HG02970 (cell line): ENCODE measurements around the gene VWC2L.

Source experiments
- ATAC-seq: cut with Tn5 transposase; IDR thresholded peaks from one replicate; pipeline ENCODE4 v1.9.1; 2021; ENCODE audit warnings: mild to moderate bottlenecking, moderate library complexity, moderate number of reproducible peaks; ENCODE audit not compliant: unreplicated experiment, low FRiP score

VWC2L gene

DNA sequence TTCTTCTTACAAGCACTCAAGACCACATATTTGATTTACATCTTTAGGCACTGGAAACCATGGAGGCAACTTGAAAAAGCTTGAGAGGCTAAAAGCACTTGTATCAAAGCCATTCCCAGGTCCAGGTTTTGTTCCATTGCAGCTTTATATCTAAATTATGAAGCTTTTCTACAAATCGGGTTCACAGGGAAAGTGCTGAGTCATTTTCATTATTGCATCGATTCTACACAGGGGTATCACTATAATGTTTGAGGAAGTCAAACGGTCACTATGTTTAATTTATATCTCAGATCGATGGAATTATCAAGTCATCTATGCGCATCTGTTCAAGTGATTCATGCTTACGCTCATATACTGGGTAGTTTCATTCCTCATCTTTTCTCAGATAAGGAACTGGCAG lies 118.7 kb downstream of the VWC2L start:
- no peak for ATAC-seq

DNA sequence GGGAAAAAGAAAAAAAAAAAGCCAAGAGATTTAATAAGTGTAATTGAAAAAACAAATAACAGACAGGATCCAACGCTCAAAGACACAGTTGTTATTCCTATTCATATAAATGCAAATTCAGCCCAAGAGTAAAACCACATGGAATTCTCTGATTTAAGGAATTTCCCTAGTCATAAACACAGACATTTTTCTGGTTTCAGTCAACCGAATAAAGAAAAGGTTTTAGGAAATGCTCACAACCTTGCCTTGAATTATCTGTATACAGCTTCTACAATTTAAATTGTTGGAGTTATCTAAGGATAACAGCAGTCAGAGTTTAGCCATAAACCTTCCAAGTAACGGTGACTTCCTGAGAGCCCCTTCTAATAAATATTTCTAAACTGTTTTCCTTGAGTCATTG lies 122.7 kb downstream of the VWC2L start:
- ATAC-seq: no peak

GRCh38 chr2:214536625-214537024 lies 125.8 kb downstream of the VWC2L start:
- no peak for ATAC-seq

DNA sequence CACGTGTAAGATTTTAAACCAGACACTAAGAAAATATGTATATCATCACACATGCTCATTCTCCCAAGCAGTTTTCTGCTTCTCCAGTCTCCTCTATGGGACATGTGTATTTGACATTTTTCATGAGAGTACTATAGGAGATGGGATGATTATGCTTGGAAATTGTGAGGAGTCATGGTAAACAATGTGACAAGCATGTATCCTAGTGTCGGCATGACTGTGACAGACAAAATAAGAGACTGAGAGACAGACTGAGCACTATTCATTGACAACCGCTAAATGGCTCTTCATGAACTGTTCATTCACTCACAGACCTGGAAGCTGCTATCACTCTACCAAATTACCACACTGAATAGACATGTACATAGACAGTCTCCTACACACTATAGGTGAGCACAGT lies 127.1 kb downstream of the VWC2L start:
- ATAC-seq: no peak

DNA sequence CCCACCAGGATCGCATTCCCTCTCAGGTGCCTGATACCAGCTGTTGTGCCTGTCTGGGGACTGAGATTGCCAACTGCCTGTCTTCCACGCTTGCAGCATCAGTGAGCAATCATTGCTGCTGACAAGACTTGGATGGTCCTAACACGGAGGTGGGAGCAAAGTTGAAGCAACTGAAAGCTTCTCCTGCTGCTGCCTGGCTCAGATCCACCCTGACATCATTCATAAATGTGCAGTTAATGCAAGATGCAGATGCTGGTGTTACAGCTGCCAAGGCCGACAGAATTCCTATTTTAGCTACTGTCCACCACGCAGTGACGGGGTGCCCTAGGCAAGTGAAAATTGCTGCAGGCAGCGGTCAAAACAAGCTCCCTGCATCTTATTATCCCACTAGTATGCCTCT lies 131.4 kb downstream of the VWC2L start:
- ATAC-seq: no peak

DNA sequence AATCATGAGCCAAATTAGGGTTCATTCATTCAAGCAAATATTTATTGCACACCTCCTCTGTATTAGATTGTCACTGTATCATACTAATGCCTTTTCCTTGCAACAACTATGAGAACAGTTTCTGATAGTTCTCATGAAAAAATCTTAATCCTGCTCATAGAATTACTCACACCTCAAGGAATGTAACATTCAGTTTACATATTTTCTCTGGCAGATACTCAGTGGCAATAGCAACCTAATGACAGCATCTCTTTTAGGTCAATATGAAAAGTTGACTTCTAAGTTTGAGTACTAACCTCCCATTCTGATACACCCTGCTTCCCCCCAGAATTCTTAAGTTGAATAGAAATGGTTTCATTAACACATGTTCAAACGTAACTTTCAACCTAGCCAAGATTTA lies 132.0 kb downstream of the VWC2L start:
- ATAC-seq: no peak

- no peak for ATAC-seq
Observed at GRCh38 chr2:214543386-214543955, 132.6 kb downstream of the VWC2L start.

- no peak for ATAC-seq
Observed at GRCh38 chr2:214545898-214546542, 135.2 kb downstream of the VWC2L start.

DNA sequence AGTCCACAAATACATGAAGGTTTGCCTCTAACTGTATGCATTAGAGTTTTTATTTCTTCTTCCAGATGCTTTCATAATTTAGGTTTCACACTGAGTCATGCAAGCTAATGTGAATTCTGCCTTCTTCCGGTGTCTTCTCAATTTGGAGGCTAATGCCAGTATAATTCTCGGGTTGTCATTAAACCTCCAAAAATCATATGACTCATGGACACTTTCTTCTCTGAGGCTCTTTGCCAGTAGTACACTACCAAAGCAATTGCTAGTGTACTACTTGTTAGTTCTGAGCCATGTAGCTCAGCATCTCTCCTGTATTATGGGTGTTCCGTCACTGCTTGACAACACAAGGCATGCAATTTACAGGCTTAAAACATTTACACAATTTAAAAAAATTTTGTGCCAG lies 137.1 kb downstream of the VWC2L start:
- no peak for ATAC-seq

DNA sequence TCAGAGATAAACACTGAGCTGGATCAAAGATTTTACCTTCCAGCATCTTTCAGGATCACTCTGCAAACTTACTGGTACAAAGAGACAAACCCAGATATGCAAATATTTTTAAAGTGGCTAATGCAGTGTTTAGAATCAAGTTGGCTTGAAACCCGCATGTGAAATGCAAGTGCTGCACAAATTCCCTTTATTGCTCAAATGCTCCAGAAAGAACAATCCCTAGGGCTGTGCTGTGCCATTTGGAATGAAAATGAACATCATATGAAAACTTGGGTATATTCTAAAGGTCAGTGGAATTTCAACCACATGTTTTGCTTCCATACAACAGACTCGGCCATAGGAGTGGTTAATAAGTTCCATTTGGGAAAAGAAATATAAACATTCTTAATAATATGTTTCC lies 139.1 kb downstream of the VWC2L start:
- ATAC-seq: no peak

DNA sequence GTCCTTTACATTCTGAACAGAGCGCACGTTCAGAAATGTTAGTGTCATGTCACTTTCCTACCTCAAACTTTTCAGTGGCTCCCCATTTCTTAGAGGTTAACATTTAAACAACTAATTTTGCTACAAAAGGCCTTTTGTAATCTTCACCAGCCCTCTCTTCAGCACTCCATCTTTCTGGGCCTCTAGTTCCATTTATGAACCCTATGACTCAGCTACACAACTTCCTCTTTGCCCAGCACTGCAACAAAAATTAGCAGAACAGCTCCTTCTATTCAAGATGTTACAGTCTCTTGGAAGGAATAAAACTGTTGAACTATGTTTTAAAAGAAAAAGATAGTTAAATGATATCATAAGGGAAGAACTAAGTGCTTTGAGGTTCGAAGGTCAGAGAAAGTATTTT lies 139.9 kb downstream of the VWC2L start:
- no peak for ATAC-seq

GRCh38 chr2:214557884-214558283 lies 147.0 kb downstream of the VWC2L start:
- ATAC-seq: no peak

GRCh38 chr2:214558341-214558740 lies 147.5 kb downstream of the VWC2L start:
- ATAC-seq: no peak

GRCh38 chr2:214560176-214560575 lies 149.3 kb downstream of the VWC2L start:
- ATAC-seq: no peak

DNA sequence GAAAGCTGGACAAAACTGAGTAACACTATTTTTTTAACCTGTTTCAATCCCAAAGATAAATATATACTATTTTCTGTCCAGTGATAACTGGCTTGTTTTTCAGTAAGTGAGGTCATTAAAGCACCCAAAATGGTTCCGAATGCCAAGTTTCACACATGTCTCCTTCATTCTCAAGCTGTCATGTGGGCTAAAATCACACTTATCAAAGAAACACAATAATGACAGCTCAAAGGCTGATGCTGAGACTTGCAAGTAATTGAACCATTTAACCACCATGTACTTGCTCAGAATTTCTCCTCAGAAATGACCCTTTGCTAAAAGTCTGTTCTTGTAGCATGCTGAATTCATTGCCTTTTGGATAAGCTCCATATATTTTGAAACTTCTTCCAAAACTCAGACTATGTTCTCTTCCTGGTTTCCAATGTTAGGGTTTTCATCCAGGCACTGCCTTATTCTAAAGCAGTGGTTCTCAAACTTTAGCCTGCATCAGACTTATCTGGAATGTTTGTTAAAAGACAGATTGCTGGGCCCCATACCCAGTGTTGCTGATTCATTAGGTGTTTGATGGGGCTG lies 149.8 kb downstream of the VWC2L start:
- ATAC-seq: no peak

- ATAC-seq: no peak
Observed at GRCh38 chr2:214565246-214565645, 154.4 kb downstream of the VWC2L start.

DNA sequence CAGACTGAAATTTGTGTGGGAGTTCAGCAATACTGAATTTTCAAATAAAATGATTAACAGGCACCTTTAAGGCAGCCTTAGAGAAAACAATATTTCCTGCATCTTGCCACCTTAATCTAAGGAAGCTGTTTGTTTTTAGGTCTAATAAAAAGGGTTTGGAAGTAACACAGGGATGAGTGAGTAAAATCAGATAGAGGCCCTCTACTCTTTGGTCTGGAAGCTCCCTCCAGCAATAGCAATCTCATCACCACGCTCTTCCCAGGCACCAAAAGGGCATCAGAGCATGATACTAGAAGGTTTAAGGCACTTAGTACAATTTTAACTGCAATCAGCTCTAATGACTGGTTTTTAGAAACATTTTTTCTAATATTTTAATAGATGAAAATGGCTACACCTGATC lies 155.6 kb downstream of the VWC2L start:
- no peak for ATAC-seq

- no peak for ATAC-seq
Observed at GRCh38 chr2:214569419-214570035, 158.7 kb downstream of the VWC2L start.

- ATAC-seq: no peak
Observed at GRCh38 chr2:214574084-214574781, 163.4 kb downstream of the VWC2L start.

DNA sequence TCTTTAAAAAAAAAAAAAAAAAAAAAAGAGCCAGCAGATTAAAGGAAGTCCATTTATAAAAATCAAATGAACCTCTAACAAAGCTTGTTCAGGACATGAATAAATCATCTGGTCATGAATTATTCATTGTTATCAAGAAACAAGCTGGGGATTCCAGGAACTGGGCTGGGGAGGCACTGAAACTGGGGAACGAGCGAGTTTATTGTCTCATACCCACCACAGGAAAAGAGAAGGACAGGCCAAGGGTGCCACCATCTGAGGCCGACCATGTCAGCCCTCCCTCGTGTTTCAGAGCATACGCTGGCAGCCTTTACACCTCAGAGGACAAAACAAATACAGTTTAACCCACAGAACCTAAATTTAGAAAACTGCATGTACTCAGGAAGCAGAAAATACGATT lies 164.2 kb downstream of the VWC2L start:
- ATAC-seq: no peak

DNA sequence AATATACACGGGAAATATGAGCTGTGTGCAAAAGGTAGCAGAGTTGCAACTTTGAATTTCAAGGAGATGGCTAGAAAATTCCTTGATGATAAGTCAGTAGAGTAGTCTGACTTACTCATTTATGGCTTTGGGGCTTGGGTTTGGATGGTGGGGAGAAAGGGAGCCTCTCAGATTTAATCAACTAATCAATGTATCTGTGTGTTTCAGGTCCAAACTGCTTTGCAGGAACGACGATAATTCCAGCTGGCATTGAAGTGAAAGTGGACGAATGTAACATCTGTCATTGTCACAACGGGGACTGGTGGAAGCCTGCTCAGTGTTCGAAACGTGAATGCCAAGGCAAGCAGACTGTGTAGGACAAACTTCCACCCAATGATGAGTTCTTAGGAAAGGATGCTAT lies 164.6 kb downstream of the VWC2L start:
- ATAC-seq: no peak
